ENCODE measurements around the gene TSEN54.

The TSEN54 gene

GRCh38 chr17:75570772-75571171 is 54.4 kb downstream of the TSEN54 start:
- no peak for TF ChIP-seq SIN3A (IDR thresholded peaks at IDR 0.05; ENCODE audit: borderline replicate concordance, insufficient read depth, low read length)
- no peak for TF ChIP-seq TAF1 (IDR thresholded peaks at IDR 0.05; ENCODE audit: borderline replicate concordance, insufficient read depth, low read length)
- no peak for TF ChIP-seq REST (IDR thresholded peaks at IDR 0.05; ENCODE audit: insufficient read depth in 1 of 2, low read depth in 2 of 2, low read length in 2 of 2)
- TF ChIP-seq POLR2AphosphoS5 (IDR thresholded peaks at IDR 0.05; ENCODE audit: low read depth, low read length), result no peak
- TF ChIP-seq FOXP2 (optimal IDR thresholded peaks at IDR 0.05; ENCODE audit: borderline replicate concordance, extremely low read depth, extremely low read length, insufficient read depth), result no peak

- no peak for TF ChIP-seq POLR2AphosphoS5 (IDR thresholded peaks at IDR 0.05; ENCODE audit: low read depth, low read length)
- TF ChIP-seq FOXP2 (optimal IDR thresholded peaks at IDR 0.05; ENCODE audit: borderline replicate concordance, extremely low read depth, extremely low read length, insufficient read depth), result no peak
- TF ChIP-seq SIN3A (IDR thresholded peaks at IDR 0.05; ENCODE audit: borderline replicate concordance, insufficient read depth, low read length), result no peak
- no peak for TF ChIP-seq REST (IDR thresholded peaks at IDR 0.05; ENCODE audit: insufficient read depth in 1 of 2, low read depth in 2 of 2, low read length in 2 of 2)
- no peak for TF ChIP-seq TAF1 (IDR thresholded peaks at IDR 0.05; ENCODE audit: borderline replicate concordance, insufficient read depth, low read length)
Observed at GRCh38 chr17:75571197-75571884, 55.0 kb downstream of the TSEN54 start.

- TF ChIP-seq SIN3A (IDR thresholded peaks at IDR 0.05; ENCODE audit: borderline replicate concordance, insufficient read depth, low read length), result no peak
- no peak for TF ChIP-seq FOXP2 (optimal IDR thresholded peaks at IDR 0.05; ENCODE audit: borderline replicate concordance, extremely low read depth, extremely low read length, insufficient read depth)
- TF ChIP-seq POLR2AphosphoS5 (IDR thresholded peaks at IDR 0.05; ENCODE audit: low read depth, low read length), result no peak
- TF ChIP-seq TAF1 (IDR thresholded peaks at IDR 0.05; ENCODE audit: borderline replicate concordance, insufficient read depth, low read length), result no peak
- TF ChIP-seq REST (IDR thresholded peaks at IDR 0.05; ENCODE audit: insufficient read depth in 1 of 2, low read depth in 2 of 2, low read length in 2 of 2), result no peak
Observed at GRCh38 chr17:75571885-75572215, 55.5 kb downstream of the TSEN54 start.

- no peak for TF ChIP-seq TAF1 (IDR thresholded peaks at IDR 0.05; ENCODE audit: borderline replicate concordance, insufficient read depth, low read length)
- no peak for TF ChIP-seq SIN3A (IDR thresholded peaks at IDR 0.05; ENCODE audit: borderline replicate concordance, insufficient read depth, low read length)
- TF ChIP-seq POLR2AphosphoS5 (IDR thresholded peaks at IDR 0.05; ENCODE audit: low read depth, low read length), result no peak
- no peak for TF ChIP-seq FOXP2 (optimal IDR thresholded peaks at IDR 0.05; ENCODE audit: borderline replicate concordance, extremely low read depth, extremely low read length, insufficient read depth)
- TF ChIP-seq REST (IDR thresholded peaks at IDR 0.05; ENCODE audit: insufficient read depth in 1 of 2, low read depth in 2 of 2, low read length in 2 of 2), result no peak
Observed at GRCh38 chr17:75572713-75573539, 56.6 kb downstream of the TSEN54 start.

Data from PFSK-1 (cell line).